HepG2 (cell line): ENCODE measurements around the gene CRYZL1. TPM values are rescaled to one million over a fixed set of nuclear protein-coding genes. Genes with fewer than 3 reads are reported as not detected.

Source experiments
- ATRX ChIP-seq: sonication (generic); formaldehyde crosslinking; IDR thresholded peaks from 2 replicates; pipeline ENCODE4 v1.4.0; 2020; ENCODE audit warnings: missing genetic modification reagents, borderline replicate concordance
- CHD4 ChIP-seq: fragments of 200-600 bp; sonication (generic); IDR thresholded peaks from 2 replicates; pipeline ENCODE4 v1.7.0; 2017; ENCODE audit warnings: mild to moderate bottlenecking, low read length, borderline replicate concordance
- HNF1A ChIP-seq, 2 experiments: sonication (generic) in 1 of 2; formaldehyde crosslinking in 1 of 2; IDR thresholded peaks; 2 replicates each; pipeline versions ENCODE4 v1.4.0 to v1.6.1; 2016 to 2020; ENCODE audit warnings: borderline replicate concordance in 1 of 2, low read depth in 1 of 2, mild to moderate bottlenecking in 1 of 2, missing genetic modification reagents in 1 of 2
- HOXA3 ChIP-seq: sonication (generic); formaldehyde crosslinking; IDR thresholded peaks from 2 replicates; pipeline ENCODE4 v1.5.0; 2020; ENCODE audit warnings: missing genetic modification reagents
- KDM5B ChIP-seq: sonication (generic); formaldehyde crosslinking; IDR thresholded peaks from 2 replicates; pipeline ENCODE4 v1.4.0; 2020; ENCODE audit warnings: missing genetic modification reagents, mild to moderate bottlenecking, borderline replicate concordance
- POLR2G ChIP-seq: fragments of 200-400 bp; formaldehyde crosslinking; IDR thresholded peaks from 2 replicates; pipeline ENCODE4 v1.6.1; 2018; ENCODE audit warnings: mild to moderate bottlenecking, low read depth, low read length, moderate library complexity
- SOX6 ChIP-seq, 2 experiments: fragments of 450-650 bp in 1 of 2; sonication (generic) in 1 of 2; formaldehyde crosslinking in 1 of 2; IDR thresholded peaks; 2 replicates each; pipeline versions ENCODE4 v1.4.0 to v1.6.1; 2017 to 2020; ENCODE audit warnings: antibody characterized with exemption in 1 of 2, mild to moderate bottlenecking in 1 of 2, missing genetic modification reagents in 1 of 2
- TARDBP ChIP-seq: sonication (generic); formaldehyde crosslinking; IDR thresholded peaks from 2 replicates; pipeline ENCODE4 v1.8.0; 2022; ENCODE audit warnings: mild to moderate bottlenecking, missing genetic modification reagents
- ZBTB3 ChIP-seq: sonication (generic); formaldehyde crosslinking; IDR thresholded peaks from 2 replicates; pipeline ENCODE4 v1.4.0; 2020; ENCODE audit warnings: low read depth, mild to moderate bottlenecking, moderate library complexity, missing genetic modification reagents, borderline replicate concordance
- ZNF224 ChIP-seq: sonication (generic); formaldehyde crosslinking; IDR thresholded peaks from 2 replicates; pipeline ENCODE4 v1.5.0; 2020; ENCODE audit warnings: mild to moderate bottlenecking, missing genetic modification reagents
- ZNF704 ChIP-seq: sonication (generic); formaldehyde crosslinking; IDR thresholded peaks from 2 replicates; pipeline ENCODE4 v1.8.1; 2023; ENCODE audit warnings: mild to moderate bottlenecking, inconsistent platforms, moderate library complexity, missing genetic modification reagents, borderline replicate concordance
- ZNF850 ChIP-seq: sonication (generic); formaldehyde crosslinking; conservative IDR thresholded peaks from 2 replicates; pipeline ENCODE4 v1.9.0; 2021; ENCODE audit warnings: mild to moderate bottlenecking, missing genetic modification reagents
- ZZZ3 ChIP-seq: sonication (generic); formaldehyde crosslinking; IDR thresholded peaks from 2 replicates; pipeline ENCODE4 v1.4.0; 2020; ENCODE audit warnings: missing genetic modification reagents, mild to moderate bottlenecking, borderline replicate concordance
- polyA plus RNA-seq, 8 experiments: library from polyadenylated mRNA; depleted of rRNA in 3 of 8; stranded (reverse) in 7 of 8; unstranded in 1 of 8; fragments of >200 nt; fragmentation: Illumina TruSeq in 4 of 8; extraction: Trizol in 4 of 8; gene quantifications; 2 replicates each; pipeline versions ENCODE4 v1.2.1 to v1.2.3, GENCODE V29; 2011 to 2016; ENCODE audit warnings: low read depth in 4 of 8, missing spikeins in 1 of 8, mixed read lengths in 1 of 8; ENCODE audit not compliant: insufficient read depth in 1 of 8
- total RNA-seq, 5 experiments: library from RNA; depleted of rRNA; stranded (reverse); fragments of >200 nt; fragmentation: Illumina TruSeq; extraction: Trizol; gene quantifications; 2 replicates each; pipeline ENCODE4 v1.2.3, GENCODE V29; 2016; ENCODE audit warnings: low read depth in 1 of 5
- TF ChIP-seq, protein P1 (sequence below): IDR thresholded peaks from 2 replicates; pipeline ENCODE4 v1.6.1; 2016; ENCODE audit warnings: mild to moderate bottlenecking, missing biosample characterization, missing genetic modification reagents
- TF ChIP-seq, protein P2 (sequence below): sonication (generic); formaldehyde crosslinking; IDR thresholded peaks from 2 replicates; pipeline ENCODE4 v1.9.0; 2022; ENCODE audit warnings: missing genetic modification reagents, mild to moderate bottlenecking, borderline replicate concordance
- TF ChIP-seq, protein P3 (sequence below): sonication (generic); formaldehyde crosslinking; conservative IDR thresholded peaks from 2 replicates; pipeline ENCODE4 v1.8.0; 2022; ENCODE audit warnings: mild to moderate bottlenecking, moderate library complexity, missing genetic modification reagents

Gene CRYZL1
- total and polyA plus RNA-seq, 2 of the 13 experiments (the other 11 are each of a cell fraction or from before 2014, with no cell fraction given), result 20.3 to 27.7 TPM

- no peak for TF ChIP-seq HNF1A (IDR thresholded peaks at IDR 0.05; ENCODE audit: low read depth)
- TF ChIP-seq HNF1A (CRISPR knock-in tag; IDR thresholded peaks at IDR 0.05; ENCODE audit: borderline replicate concordance), result 0 out of 2 replicates have a peak, but pooled peaks have one; percentile 35
- TF ChIP-seq, protein P1, sequence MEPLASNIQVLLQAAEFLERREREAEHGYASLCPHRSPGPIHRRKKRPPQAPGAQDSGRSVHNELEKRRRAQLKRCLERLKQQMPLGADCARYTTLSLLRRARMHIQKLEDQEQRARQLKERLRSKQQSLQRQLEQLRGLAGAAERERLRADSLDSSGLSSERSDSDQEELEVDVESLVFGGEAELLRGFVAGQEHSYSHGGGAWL (CRISPR knock-in tag), result peak; percentile 24; the same call in 1 of the 2 replicates
- TF ChIP-seq POLR2G, result peak; percentile 86
- TF ChIP-seq ZZZ3 (CRISPR knock-in tag), result no peak
- TF ChIP-seq CHD4, result no peak
- TF ChIP-seq ZNF704 (CRISPR knock-in tag), result 0 out of 2 replicates have a peak, but pooled peaks have one; percentile 40
- peak; percentile 72; the same call in 1 of the 2 replicates for TF ChIP-seq KDM5B (CRISPR knock-in tag)
- TF ChIP-seq HOXA3 (CRISPR knock-in tag), result peak; percentile 76
- no peak for TF ChIP-seq ATRX (CRISPR knock-in tag)
- TF ChIP-seq TARDBP (CRISPR knock-in tag), result peak; percentile 15
- TF ChIP-seq, protein P2, sequence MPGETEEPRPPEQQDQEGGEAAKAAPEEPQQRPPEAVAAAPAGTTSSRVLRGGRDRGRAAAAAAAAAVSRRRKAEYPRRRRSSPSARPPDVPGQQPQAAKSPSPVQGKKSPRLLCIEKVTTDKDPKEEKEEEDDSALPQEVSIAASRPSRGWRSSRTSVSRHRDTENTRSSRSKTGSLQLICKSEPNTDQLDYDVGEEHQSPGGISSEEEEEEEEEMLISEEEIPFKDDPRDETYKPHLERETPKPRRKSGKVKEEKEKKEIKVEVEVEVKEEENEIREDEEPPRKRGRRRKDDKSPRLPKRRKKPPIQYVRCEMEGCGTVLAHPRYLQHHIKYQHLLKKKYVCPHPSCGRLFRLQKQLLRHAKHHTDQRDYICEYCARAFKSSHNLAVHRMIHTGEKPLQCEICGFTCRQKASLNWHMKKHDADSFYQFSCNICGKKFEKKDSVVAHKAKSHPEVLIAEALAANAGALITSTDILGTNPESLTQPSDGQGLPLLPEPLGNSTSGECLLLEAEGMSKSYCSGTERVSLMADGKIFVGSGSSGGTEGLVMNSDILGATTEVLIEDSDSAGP (CRISPR knock-in tag), result 0 out of 2 replicates have a peak, but pooled peaks have one; percentile 24
- TF ChIP-seq SOX6 (IDR thresholded peaks at IDR 0.05), result no peak
- TF ChIP-seq SOX6 (CRISPR knock-in tag; IDR thresholded peaks at IDR 0.05), result peak; percentile 66
- TF ChIP-seq ZNF850 (CRISPR knock-in tag), result no peak
- peak; percentile 79; the same call in 1 of the 2 replicates for TF ChIP-seq ZNF224 (CRISPR knock-in tag)
- no peak for TF ChIP-seq ZBTB3 (CRISPR knock-in tag)
- TF ChIP-seq, protein P3, sequence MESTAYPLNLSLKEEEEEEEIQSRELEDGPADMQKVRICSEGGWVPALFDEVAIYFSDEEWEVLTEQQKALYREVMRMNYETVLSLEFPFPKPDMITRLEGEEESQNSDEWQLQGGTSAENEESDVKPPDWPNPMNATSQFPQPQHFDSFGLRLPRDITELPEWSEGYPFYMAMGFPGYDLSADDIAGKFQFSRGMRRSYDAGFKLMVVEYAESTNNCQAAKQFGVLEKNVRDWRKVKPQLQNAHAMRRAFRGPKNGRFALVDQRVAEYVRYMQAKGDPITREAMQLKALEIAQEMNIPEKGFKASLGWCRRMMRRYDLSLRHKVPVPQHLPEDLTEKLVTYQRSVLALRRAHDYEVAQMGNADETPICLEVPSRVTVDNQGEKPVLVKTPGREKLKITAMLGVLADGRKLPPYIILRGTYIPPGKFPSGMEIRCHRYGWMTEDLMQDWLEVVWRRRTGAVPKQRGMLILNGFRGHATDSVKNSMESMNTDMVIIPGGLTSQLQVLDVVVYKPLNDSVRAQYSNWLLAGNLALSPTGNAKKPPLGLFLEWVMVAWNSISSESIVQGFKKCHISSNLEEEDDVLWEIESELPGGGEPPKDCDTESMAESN (CRISPR knock-in tag), result peak; percentile 84
Observed at GRCh38 chr21:33588485-33589335, 52.8 kb downstream of the CRYZL1 start, which contains the start of gene DONSON (continued).
